Transverse colon (tissue), 4 donors: ENCODE measurements around the gene RHOF. TPM values are rescaled to one million over a fixed set of nuclear protein-coding genes. Genes with fewer than 3 reads are reported as not detected.

ENCODE experiments used
- DNase-seq: peaks from one replicate; pipeline ENCODE4 v3.0.0-alpha.2; 2019
- H3K27ac ChIP-seq, 4 donors: fragments of 200-600 bp; sonication (generic); 2 replicates each; pipeline ENCODE4 v1.5.1; 2016 to 2018; ENCODE audit warnings: inconsistent platforms in 4 of 4
- H3K27me3 ChIP-seq: fragments of 200-600 bp; sonication (generic); 2 replicates; pipeline ENCODE4 v1.5.1; 2017; ENCODE audit warnings: inconsistent platforms
- H3K36me3 ChIP-seq, 4 donors: fragments of 200-600 bp; sonication (generic); 2 replicates each; pipeline ENCODE4 v1.5.1; 2017 to 2019; ENCODE audit warnings: inconsistent platforms in 4 of 4
- H3K4me1 ChIP-seq, 4 donors: fragments of 200-600 bp; sonication (generic); 2 replicates each; pipeline ENCODE4 v1.5.1; 2017 to 2020; ENCODE audit warnings: inconsistent platforms in 4 of 4
- H3K4me3 ChIP-seq, 4 donors: fragments of 200-600 bp; sonication (generic); 1 replicate in 1 of 4; 2 replicates in 3 of 4; pipeline versions ENCODE4 v1.5.1 to v1.6.1; 2017 to 2019; ENCODE audit warnings: inconsistent platforms in 4 of 4
- H3K9me3 ChIP-seq, 2 donors: fragments of 200-600 bp; sonication (generic); 2 replicates each; pipeline ENCODE4 v1.5.1; 2017 to 2019; ENCODE audit warnings: inconsistent platforms in 2 of 2
- CTCF ChIP-seq, 5 experiments: fragments of 200-600 bp in 3 of 5; fragments of 450-650 bp in 2 of 5; sonication (generic) in 3 of 5; IDR thresholded peaks; 1 replicate in 2 of 5; 2 replicates in 3 of 5; pipeline ENCODE4 v1.5.1; 2016 to 2017; ENCODE audit warnings: antibody characterized with exemption in 5 of 5, inconsistent platforms in 3 of 5, mild to moderate bottlenecking in 2 of 5, moderate library complexity in 1 of 5
- EP300 ChIP-seq: sonication (generic); formaldehyde crosslinking; IDR thresholded peaks from one replicate; pipeline ENCODE4 v1.6.1; 2017; ENCODE audit warnings: antibody characterized with exemption, low read depth
- POLR2A ChIP-seq: fragments of 450-650 bp; IDR thresholded peaks from one replicate; pipeline ENCODE4 v1.6.1; 2016; ENCODE audit warnings: antibody characterized with exemption, mild to moderate bottlenecking, moderate library complexity
- POLR2AphosphoS5 ChIP-seq, 3 donors: sonication (generic); formaldehyde crosslinking; IDR thresholded peaks; one replicate each; pipeline ENCODE4 v1.6.1; 2016; ENCODE audit warnings: antibody characterized with exemption in 3 of 3
- WGBS, 2 donors: methylation state at CpG; one replicate each; pipeline ENCODE4 v1.1.5; 2018; ENCODE audit warnings: low coverage in 1 of 2; 5-methylcytosine and 5-hydroxymethylcytosine counted together
- in situ Hi-C, 4 donors: fragments of 200-750 bp; cut with MboI; loops; one replicate each; pipeline versions ENCODE4 v1.15.0 to v1.15.1; 2017; ENCODE audit warnings: low sequenced_read_pairs in 3 of 4, low pct_ligation_motif_present in 1 of 4, low pct_unique_long_range_greater_than_20kb in 1 of 4
- intact Hi-C: fragments of 100-400 bp; cut with DNase I; formaldehyde crosslinking; loops from one replicate; pipeline ENCODE4 v1.15.1; 2023; ENCODE audit warnings: low total_unique reads
- total RNA-seq, 4 donors: library from RNA; depleted of rRNA; stranded (reverse); fragments of >200 nt; gene quantifications; one replicate each; pipeline ENCODE4 v1.1.0, GENCODE V29; 2016

Gene RHOF
- total RNA-seq, 4 donors from 2014 or later: 14.9 to 251 (median 150) TPM

- Histone ChIP-seq H3K27me3 (no peaks in the 10 kb centered on the region), H3K9me3 (no peaks in the 10 kb centered on the region), H3K4me1 (peaks cover 3 to 17% (median 7%) of the 10 kb centered on the region in 4 donors), H3K4me3 (no peak overlapping the region), H3K36me3 (no peaks in the 10 kb centered on the region), H3K27ac (peak overlapping the region in 1 of 4 donors; percentile 9)
- in situ Hi-C loops (loop anchor here in 1 of 4 donors (10.0 kb wide), 1 partner anchor 72 kb away; no protein-coding TSS in a partner anchor), intact Hi-C loops (no loop called here)
- 34% methylated on average over 12 of the region's 24 CpGs; no CpG with 5 or more reads in 1 of the 2 donors for WGBS, 2 donors
- TF ChIP-seq POLR2A: no peak
- no peak for TF ChIP-seq POLR2AphosphoS5 (IDR thresholded peaks at IDR 0.05)
- peak; percentile 90 to 94 (median 92) for TF ChIP-seq CTCF (IDR thresholded peaks at IDR 0.05)
- peak; percentile 89 for DNase-seq
These were observed 17.0 kb downstream of the RHOF start for GRCh38 chr12:121776190-121777098.

GRCh38 chr12:121775501-121775900 lies 18.0 kb downstream of the RHOF start:
- in situ Hi-C loops: loop anchor here in 1 of 4 donors (10.0 kb wide), 1 partner anchor 71 kb away; no protein-coding TSS in a partner anchor
- TF ChIP-seq CTCF (IDR thresholded peaks at IDR 0.05): no peak
- no peak for TF ChIP-seq POLR2AphosphoS5 (IDR thresholded peaks at IDR 0.05)
- no peak for TF ChIP-seq POLR2A
- no peak for TF ChIP-seq EP300
- 82% methylated on average over 16 of the region's 16 CpGs; no CpG with 5 or more reads in 1 of the 2 donors for WGBS, 2 donors

GRCh38 chr12:121774968-121775474 lies 18.5 kb downstream of the RHOF start:
- Histone ChIP-seq H3K27ac (no peak overlapping the region), H3K27me3 (no peaks in the 10 kb centered on the region), H3K36me3 (no peaks in the 10 kb centered on the region), H3K9me3 (no peaks in the 10 kb centered on the region), H3K4me1 (peaks cover 3 to 15% (median 5%) of the 10 kb centered on the region in 4 donors), H3K4me3 (no peak overlapping the region)
- TF ChIP-seq EP300 (no peak), CTCF (IDR thresholded peaks at IDR 0.05) (no peak), POLR2A (no peak), POLR2AphosphoS5 (IDR thresholded peaks at IDR 0.05) (no peak)
- in situ Hi-C loops: loop anchor here in 2 of 4 donors (5.0 to 10.0 kb wide), 2 partner anchors 70 to 78 kb away; no protein-coding TSS in a partner anchor
- no peak for DNase-seq
- WGBS, 2 donors: 92% methylated on average over 14 of the region's 14 CpGs; no CpG with 5 or more reads in 1 of the 2 donors
- intact Hi-C loops: no loop called here

More at GRCh38 chr12:121775501-121775900, 18.0 kb downstream of the RHOF start:
- intact Hi-C loops: no loop called here
- Histone ChIP-seq H3K9me3 (no peaks in the 10 kb centered on the region), H3K4me3 (no peak overlapping the region), H3K4me1 (peaks cover 3 to 15% (median 5%) of the 10 kb centered on the region in 4 donors), H3K27me3 (no peaks in the 10 kb centered on the region), H3K27ac (no peak overlapping the region), H3K36me3 (no peaks in the 10 kb centered on the region)
- no peak for DNase-seq
